Loucy (cell line): ENCODE data around the gene TEX13B.

Source experiments
- H2AFZ ChIP-seq: fragments of 200-600 bp; sonication (generic); 2 replicates; pipeline ENCODE4 v1.6.0; 2016; ENCODE audit warnings: antibody characterized with exemption, mild to moderate bottlenecking, low read length, moderate library complexity
- H3F3A ChIP-seq: fragments of 200-600 bp; 2 replicates; pipeline ENCODE4 v1.6.0; 2016; ENCODE audit warnings: antibody characterized with exemption, low read depth, mild to moderate bottlenecking
- H3K27me3 ChIP-seq: fragments of 200-600 bp; sonication (generic); 2 replicates; pipeline ENCODE4 v1.6.1; 2014; ENCODE audit warnings: low read length, mild to moderate bottlenecking; ENCODE audit not compliant: insufficient read depth, poor library complexity, severe bottlenecking
- H3K36me3 ChIP-seq: fragments of 200-600 bp; sonication (generic); 2 replicates; pipeline ENCODE4 v1.6.1; 2016; ENCODE audit warnings: low read length; ENCODE audit not compliant: insufficient read depth
- H3K4me1 ChIP-seq: fragments of 200-600 bp; sonication (generic); 2 replicates; pipeline ENCODE4 v1.5.1; 2014; ENCODE audit warnings: low read length, mild to moderate bottlenecking; ENCODE audit not compliant: insufficient read depth, poor library complexity, severe bottlenecking
- H3K4me2 ChIP-seq: fragments of 200-600 bp; sonication (generic); 2 replicates; pipeline ENCODE4 v1.6.0; 2014; ENCODE audit warnings: antibody characterized with exemption, low read length, low read depth, mild to moderate bottlenecking; ENCODE audit not compliant: poor library complexity, severe bottlenecking
- H3K4me3 ChIP-seq: fragments of 200-600 bp; sonication (generic); 2 replicates; pipeline ENCODE4 v1.5.1; 2014; ENCODE audit warnings: low read length, mild to moderate bottlenecking, mixed read lengths; ENCODE audit not compliant: poor library complexity, severe bottlenecking
- H3K79me2 ChIP-seq: fragments of 200-600 bp; sonication (generic); 2 replicates; pipeline ENCODE4 v1.6.1; 2014; ENCODE audit warnings: low read length; ENCODE audit not compliant: insufficient read depth
- H3K9ac ChIP-seq: fragments of 200-600 bp; sonication (generic); 2 replicates; pipeline ENCODE4 v1.6.0; 2014; ENCODE audit warnings: mild to moderate bottlenecking, low read depth, low read length, moderate library complexity; ENCODE audit not compliant: poor library complexity, severe bottlenecking
- H3K9me2 ChIP-seq: fragments of 200-600 bp; sonication (generic); replicated peaks from 2 replicates; pipeline ENCODE4 v1.6.1; 2016; ENCODE audit warnings: low read depth, low read length, mixed read lengths
- H3K9me3 ChIP-seq: fragments of 200-600 bp; sonication (generic); 2 replicates; pipeline ENCODE4 v1.6.1; 2014; ENCODE audit warnings: mild to moderate bottlenecking, antibody characterized with exemption, low read length, low read depth; ENCODE audit not compliant: insufficient read depth
- H4K20me1 ChIP-seq: fragments of 200-600 bp; sonication (generic); 2 replicates; pipeline ENCODE4 v1.6.0; 2014; ENCODE audit warnings: antibody characterized with exemption, low read length, mild to moderate bottlenecking; ENCODE audit not compliant: insufficient read depth, poor library complexity, severe bottlenecking
- CTCF ChIP-seq: fragments of 200-600 bp; sonication (generic); conservative IDR thresholded peaks from 2 replicates; pipeline ENCODE4 v1.5.1; 2014; ENCODE audit warnings: mild to moderate bottlenecking, antibody characterized with exemption, low read length
- EZH2phosphoT487 ChIP-seq: fragments of 200-600 bp; IDR thresholded peaks from 2 replicates; pipeline ENCODE4 v1.6.1; 2018; ENCODE audit warnings: antibody characterized with exemption, mild to moderate bottlenecking, moderate library complexity, borderline replicate concordance

The TEX13B gene

GRCh38 chrX:108020631-108021030, 38.5 kb upstream of the TEX13B start:
- Histone ChIP-seq H3K27me3 (no peaks in the 10 kb centered on the region), H3K9me2 (no peaks in the 10 kb centered on the region), H3K9ac (no peak overlapping the region), H3K9me3 (no peaks in the 10 kb centered on the region), H3K4me1 (peaks cover 28% of the 10 kb centered on the region), H3K79me2 (no peaks in the 10 kb centered on the region), H3K4me3 (no peak overlapping the region), H3K4me2 (no peak overlapping the region), H3K36me3 (no peaks in the 10 kb centered on the region), H4K20me1 (no peaks in the 10 kb centered on the region), H3F3A (no peaks in the 10 kb centered on the region), H2AFZ (peak overlapping the region; percentile 27; the same call in 1 of the 2 replicates)
- no peak for TF ChIP-seq EZH2phosphoT487
- TF ChIP-seq CTCF, result peak; percentile 68

GRCh38 chrX:108019382-108019875, 37.3 kb upstream of the TEX13B start:
- Histone ChIP-seq H4K20me1 (no peaks in the 10 kb centered on the region), H3K4me2 (no peak overlapping the region), H3K9me2 (no peaks in the 10 kb centered on the region), H2AFZ (no peak overlapping the region; the same call in 1 of the 2 replicates), H3K79me2 (no peaks in the 10 kb centered on the region), H3K4me3 (no peak overlapping the region), H3K4me1 (peaks cover 26% of the 10 kb centered on the region), H3K9ac (no peak overlapping the region), H3K27me3 (no peaks in the 10 kb centered on the region), H3K9me3 (no peaks in the 10 kb centered on the region), H3F3A (no peaks in the 10 kb centered on the region), H3K36me3 (no peaks in the 10 kb centered on the region)
- TF ChIP-seq CTCF, result no peak
- TF ChIP-seq EZH2phosphoT487, result no peak

- Histone ChIP-seq H3K27me3 (no peaks in the 10 kb centered on the region), H3K4me1 (peaks cover 21% of the 10 kb centered on the region), H3K4me3 (no peak overlapping the region), H3K9me2 (no peaks in the 10 kb centered on the region), H2AFZ (no peak overlapping the region), H3K4me2 (no peak overlapping the region), H3K9ac (no peak overlapping the region), H3K9me3 (no peaks in the 10 kb centered on the region), H3K36me3 (no peaks in the 10 kb centered on the region), H3F3A (no peaks in the 10 kb centered on the region), H3K79me2 (no peaks in the 10 kb centered on the region), H4K20me1 (no peaks in the 10 kb centered on the region)
- TF ChIP-seq CTCF, result no peak
- TF ChIP-seq EZH2phosphoT487, result no peak
Measured at GRCh38 chrX:108018656-108019381, 36.6 kb upstream of the TEX13B start.
